Colonic mucosa (tissue), 4 donors: ENCODE data around the gene BMP7. TPM values are rescaled to one million over a fixed set of nuclear protein-coding genes. Genes with fewer than 3 reads are reported as not detected.

Source experiments
- DNase-seq: peaks from one replicate; pipeline ENCODE4 v3.0.0-alpha.2; 2020
- H3K27ac ChIP-seq: fragments of 200-600 bp; one replicate; pipeline ENCODE4 v1.8.0; 2021
- H3K27me3 ChIP-seq: fragments of 200-600 bp; one replicate; pipeline ENCODE4 v1.8.0; 2021
- H3K36me3 ChIP-seq: fragments of 200-600 bp; one replicate; pipeline ENCODE4 v1.8.0; 2021
- H3K4me1 ChIP-seq: fragments of 200-600 bp; one replicate; pipeline ENCODE4 v1.8.0; 2021; ENCODE audit warnings: mild to moderate bottlenecking
- H3K4me3 ChIP-seq: fragments of 200-600 bp; one replicate; pipeline ENCODE4 v1.8.0; 2021
- H3K9ac ChIP-seq, 2 donors: one replicate each; pipeline ENCODE4 v1.7.0; 2013; ENCODE audit warnings: control low read depth in 2 of 2, low read depth in 2 of 2, low read length in 2 of 2
- H3K9me3 ChIP-seq: fragments of 200-600 bp; one replicate; pipeline ENCODE4 v1.8.0; 2021
- intact Hi-C: fragments of 100-400 bp; cut with DNase I; formaldehyde crosslinking; loops from one replicate; pipeline ENCODE4 v1.14.1; 2022
- total RNA-seq, 2 donors: library from RNA; stranded (reverse); fragmentation: NEBNext Ultra II Directional in 1 of 2; extraction: Animal tissue kit (Norgen Biotek cat#: 25700) in 1 of 2; gene quantifications; one replicate each; pipeline ENCODE4 v1.2.1, GENCODE V29; 2021
- TF ChIP-seq, protein P1 (sequence below): fragments of 200-600 bp; IDR thresholded peaks from one replicate; pipeline ENCODE4 v1.8.0; 2022; ENCODE audit warnings: antibody characterized with exemption, mild to moderate bottlenecking
- donor health status: healthy.
- donor health status: DM: no; HTN: no; CAD: no.
- donor health status: DM: no; HTN: no; CAD: no.

BMP7 gene
- total RNA-seq, 2 donors from 2014 or later = 1.3 to 3.2 TPM

- Histone ChIP-seq H3K27ac (no peak overlapping the region), H3K9me3 (no peaks in the 10 kb centered on the region), H3K4me1 (no peaks in the 10 kb centered on the region), H3K4me3 (no peak overlapping the region), H3K9ac (no peak overlapping the region), H3K27me3 (no peaks in the 10 kb centered on the region), H3K36me3 (no peaks in the 10 kb centered on the region)
- TF ChIP-seq, protein P1, sequence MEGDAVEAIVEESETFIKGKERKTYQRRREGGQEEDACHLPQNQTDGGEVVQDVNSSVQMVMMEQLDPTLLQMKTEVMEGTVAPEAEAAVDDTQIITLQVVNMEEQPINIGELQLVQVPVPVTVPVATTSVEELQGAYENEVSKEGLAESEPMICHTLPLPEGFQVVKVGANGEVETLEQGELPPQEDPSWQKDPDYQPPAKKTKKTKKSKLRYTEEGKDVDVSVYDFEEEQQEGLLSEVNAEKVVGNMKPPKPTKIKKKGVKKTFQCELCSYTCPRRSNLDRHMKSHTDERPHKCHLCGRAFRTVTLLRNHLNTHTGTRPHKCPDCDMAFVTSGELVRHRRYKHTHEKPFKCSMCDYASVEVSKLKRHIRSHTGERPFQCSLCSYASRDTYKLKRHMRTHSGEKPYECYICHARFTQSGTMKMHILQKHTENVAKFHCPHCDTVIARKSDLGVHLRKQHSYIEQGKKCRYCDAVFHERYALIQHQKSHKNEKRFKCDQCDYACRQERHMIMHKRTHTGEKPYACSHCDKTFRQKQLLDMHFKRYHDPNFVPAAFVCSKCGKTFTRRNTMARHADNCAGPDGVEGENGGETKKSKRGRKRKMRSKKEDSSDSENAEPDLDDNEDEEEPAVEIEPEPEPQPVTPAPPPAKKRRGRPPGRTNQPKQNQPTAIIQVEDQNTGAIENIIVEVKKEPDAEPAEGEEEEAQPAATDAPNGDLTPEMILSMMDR = no peak
- intact Hi-C loops = no loop called here
- DNase-seq = no peak
Measured at GRCh38 chr20:57301026-57301425, 34.6 kb upstream of the BMP7 start.

GRCh38 chr20:57298457-57298856, 32.0 kb upstream of the BMP7 start:
- TF ChIP-seq, protein P1 = no peak
- Histone ChIP-seq H3K27me3 (no peaks in the 10 kb centered on the region), H3K9me3 (no peaks in the 10 kb centered on the region), H3K36me3 (no peaks in the 10 kb centered on the region), H3K9ac (no peak overlapping the region), H3K4me3 (no peak overlapping the region), H3K4me1 (no peaks in the 10 kb centered on the region), H3K27ac (no peak overlapping the region)
- DNase-seq = no peak
- intact Hi-C loops = no loop called here

- no peaks in the 10 kb centered on the region for H3K27me3 ChIP-seq
- H3K27ac ChIP-seq = no peak overlapping the region
- H3K9ac ChIP-seq = no peak overlapping the region
- intact Hi-C loops = no loop called here
- no peaks in the 10 kb centered on the region for H3K9me3 ChIP-seq
- H3K4me1 ChIP-seq = no peaks in the 10 kb centered on the region
- no peaks in the 10 kb centered on the region for H3K36me3 ChIP-seq
- TF ChIP-seq, protein P1 = no peak
- no peak overlapping the region for H3K4me3 ChIP-seq
- no peak for DNase-seq
Measured at GRCh38 chr20:57294550-57294949, 28.1 kb upstream of the BMP7 start.

DNA sequence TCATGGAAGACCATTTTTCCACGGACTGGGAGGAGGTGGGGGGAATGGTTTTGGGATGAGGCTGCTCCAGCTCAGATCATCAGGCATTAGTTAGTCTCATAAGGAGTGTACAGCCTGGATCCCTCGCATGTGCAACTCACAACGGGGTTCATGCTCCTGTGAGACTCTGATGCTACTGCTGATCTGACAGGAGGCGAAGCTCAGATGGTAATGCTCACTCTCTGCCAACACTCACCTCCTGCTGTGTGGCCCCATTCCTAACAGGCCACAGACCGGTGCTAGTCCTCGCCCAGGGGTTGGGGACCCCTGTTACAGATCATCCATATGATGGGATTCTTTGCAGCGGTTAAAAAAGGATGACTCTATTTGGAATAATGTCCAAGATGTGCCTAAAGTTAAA, 27.6 kb upstream of the BMP7 start:
- Histone ChIP-seq H3K27ac (no peak overlapping the region), H3K36me3 (no peaks in the 10 kb centered on the region), H3K9ac (no peak overlapping the region), H3K27me3 (no peaks in the 10 kb centered on the region), H3K9me3 (no peaks in the 10 kb centered on the region), H3K4me3 (no peak overlapping the region), H3K4me1 (no peaks in the 10 kb centered on the region)
- TF ChIP-seq, protein P1 = no peak
- intact Hi-C loops = no loop called here
- no peak for DNase-seq

GRCh38 chr20:57292611-57293010, 26.2 kb upstream of the BMP7 start:
- intact Hi-C loops = no loop called here
- Histone ChIP-seq H3K36me3 (no peaks in the 10 kb centered on the region), H3K4me3 (no peak overlapping the region), H3K27me3 (no peaks in the 10 kb centered on the region), H3K27ac (no peak overlapping the region), H3K9ac (no peak overlapping the region), H3K9me3 (no peaks in the 10 kb centered on the region), H3K4me1 (no peaks in the 10 kb centered on the region)
- TF ChIP-seq, protein P1 = no peak
- no peak for DNase-seq

DNA sequence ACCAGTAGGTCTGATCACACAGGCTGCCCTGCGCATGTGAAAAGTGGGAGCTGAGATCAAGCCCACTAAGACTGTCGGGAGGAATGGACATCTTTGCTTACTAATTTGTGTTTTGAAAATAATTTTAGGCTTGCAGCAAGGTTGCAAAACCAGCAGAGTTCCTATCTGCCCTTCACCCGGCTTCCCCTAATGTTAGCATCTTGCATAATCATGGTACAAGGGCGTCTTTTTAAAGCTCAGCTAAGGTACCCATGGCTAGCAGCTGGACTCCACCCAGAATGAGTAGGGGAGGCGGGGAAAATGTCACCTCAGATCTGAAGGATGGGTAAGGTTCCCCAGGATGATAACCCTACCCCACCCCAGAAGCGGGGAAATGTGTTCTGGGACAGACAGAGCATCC, 25.3 kb upstream of the BMP7 start:
- no peak overlapping the region for H3K4me3 ChIP-seq
- H3K9ac ChIP-seq = no peak overlapping the region
- H3K9me3 ChIP-seq = no peaks in the 10 kb centered on the region
- TF ChIP-seq, protein P1 = no peak
- no peaks in the 10 kb centered on the region for H3K27me3 ChIP-seq
- no peaks in the 10 kb centered on the region for H3K36me3 ChIP-seq
- H3K27ac ChIP-seq = no peak overlapping the region
- intact Hi-C loops = no loop called here
- no peaks in the 10 kb centered on the region for H3K4me1 ChIP-seq
- DNase-seq = no peak
